Hippocampal formation (tissue), 2 donors: ENCODE results near the gene TMEM255B.

Experiments used
- DNase-seq, 2 donors: peaks; one replicate each; lab custom pipeline; 2025; lab: John Stamatoyannopoulos, UW

The TMEM255B gene

DNA sequence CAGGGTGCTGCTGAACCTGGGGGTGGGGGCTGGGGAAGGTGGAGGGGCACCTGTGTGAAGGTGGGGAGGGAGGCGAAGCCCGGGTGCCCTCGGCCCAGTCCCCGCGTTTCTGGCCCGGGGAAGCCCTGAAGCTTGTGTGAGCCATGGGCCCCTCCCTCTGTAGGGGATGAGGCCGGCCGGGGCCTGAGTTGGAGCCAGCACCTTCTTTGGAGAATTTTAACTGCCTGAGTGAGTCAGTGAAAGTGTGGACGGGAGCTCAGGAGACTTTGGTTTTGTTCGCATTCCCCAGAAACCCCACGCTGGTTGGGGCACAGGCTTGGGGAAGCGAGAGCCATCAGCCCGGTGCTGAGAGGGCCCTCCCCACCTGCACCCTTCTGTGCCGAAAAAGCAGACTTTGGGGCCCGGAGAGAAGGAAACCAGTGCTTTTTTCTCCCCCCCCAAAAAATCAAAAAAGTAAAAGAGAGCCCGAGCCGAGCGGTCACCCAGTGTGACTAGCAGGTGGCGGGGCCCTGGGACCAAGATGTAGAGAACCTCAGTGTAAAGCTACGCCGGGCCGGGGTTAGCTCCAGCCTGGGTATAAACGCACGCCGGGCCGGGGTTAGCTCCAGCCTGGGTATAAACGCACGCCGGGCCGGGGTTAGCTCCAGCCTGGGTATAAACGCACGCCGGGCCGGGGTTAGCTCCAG, 45.1 kb downstream of the TMEM255B start:
- DNase-seq = no peak

DNA sequence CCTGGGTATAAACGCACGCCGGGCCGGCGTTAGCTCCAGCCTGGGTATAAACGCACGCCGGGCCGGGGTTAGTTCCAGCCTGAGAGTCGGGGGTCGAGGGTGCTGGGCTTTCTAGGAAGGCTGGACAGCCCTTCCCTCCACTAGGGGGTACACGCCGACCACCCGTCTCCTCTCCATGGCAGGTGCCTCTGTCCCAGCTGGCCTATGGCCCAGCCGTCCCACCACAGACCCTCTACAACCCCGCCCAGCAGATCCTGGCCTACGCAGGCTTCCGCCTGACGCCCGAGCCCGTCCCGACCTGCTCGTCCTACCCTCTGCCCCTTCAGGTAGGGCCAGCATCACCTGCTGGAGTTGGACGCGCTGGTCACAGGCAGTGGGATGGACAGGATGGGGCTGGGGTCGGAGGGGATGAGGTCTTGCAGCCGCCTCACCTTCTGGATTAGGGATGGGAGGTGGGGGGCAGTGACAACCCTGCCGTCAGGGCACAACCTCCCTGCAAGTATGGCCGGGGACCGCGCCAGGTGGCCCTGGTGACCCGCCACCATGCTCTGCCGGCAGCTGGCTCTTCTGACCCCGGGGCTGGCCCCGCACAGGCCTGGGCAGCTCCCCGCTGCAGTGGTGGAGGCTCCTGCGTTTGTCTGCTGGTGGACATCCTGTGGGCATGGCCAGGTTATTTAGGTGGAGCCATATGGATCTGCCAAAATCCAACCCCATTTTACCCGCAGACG, 45.8 kb downstream of the TMEM255B start:
- no peak for DNase-seq

DNA sequence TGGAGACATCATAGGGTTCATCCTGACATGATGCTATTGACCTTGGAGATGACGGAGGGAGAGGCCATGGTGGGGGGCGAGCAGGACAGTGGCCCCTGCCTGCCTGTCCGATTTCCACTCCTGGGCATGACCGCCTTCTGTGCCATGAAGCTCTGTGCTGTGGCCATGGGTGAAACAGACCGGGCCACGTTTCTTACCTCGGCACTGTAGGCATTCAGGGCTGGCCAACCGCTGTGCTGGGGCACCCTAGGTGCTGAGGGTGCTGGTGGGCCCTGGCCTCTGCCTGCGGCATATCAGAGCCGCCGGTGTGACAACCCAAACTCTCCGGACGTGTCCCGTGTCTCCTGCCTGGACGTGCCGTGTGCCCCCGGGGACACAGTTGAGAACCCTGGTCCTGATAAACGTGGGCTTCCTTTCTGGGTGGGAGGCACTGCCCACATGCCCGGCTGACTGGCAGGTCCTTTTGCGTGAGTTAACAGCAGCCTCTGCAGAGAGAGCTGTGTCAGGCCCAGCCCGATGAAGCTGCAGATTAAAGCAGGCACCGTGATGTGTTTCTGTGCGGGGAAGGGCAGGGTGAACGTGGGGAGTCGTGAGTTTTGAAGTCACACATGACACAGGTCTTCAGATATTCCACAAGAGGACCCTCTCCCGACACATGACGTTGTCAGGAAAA, 46.5 kb downstream of the TMEM255B start:
- no peak for DNase-seq

DNA sequence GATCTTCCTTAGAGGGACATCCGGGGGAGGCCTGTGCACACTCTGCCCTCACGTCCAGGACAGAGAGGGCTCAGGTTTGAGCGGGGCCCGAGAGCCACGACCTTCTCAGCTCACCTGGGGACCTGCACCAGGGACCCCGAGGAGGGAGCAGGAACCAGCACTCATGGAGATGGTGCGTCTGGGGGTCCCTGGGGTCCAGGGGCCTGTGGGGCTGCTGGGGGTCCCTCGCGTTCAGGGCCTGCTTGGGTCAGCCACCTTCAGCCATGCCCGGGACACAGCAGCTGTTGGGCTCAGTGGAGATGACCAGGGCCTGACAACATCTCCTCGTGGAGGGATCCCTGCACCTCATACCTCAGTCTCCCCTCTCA, 47.1 kb downstream of the TMEM255B start:
- DNase-seq = no peak

DNA sequence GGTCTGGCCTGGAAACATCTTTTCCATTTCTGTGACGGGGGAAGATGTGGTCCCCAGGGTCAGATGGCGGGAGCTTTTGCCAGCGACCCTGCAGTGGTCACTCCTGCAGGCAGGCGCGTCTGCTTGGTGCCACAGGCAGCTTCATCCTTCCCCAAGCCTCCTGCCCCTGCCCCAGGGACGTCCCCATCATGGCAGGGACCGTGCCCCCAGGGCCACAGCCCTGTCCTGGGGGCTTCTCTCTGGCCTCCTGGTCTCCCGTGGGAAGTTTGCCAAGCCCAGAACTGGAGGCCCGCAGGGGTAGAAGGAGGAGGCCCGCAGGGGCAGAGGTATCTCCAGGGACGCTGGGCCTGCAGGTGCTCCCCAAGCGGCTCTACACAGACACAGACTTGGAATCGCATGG, 47.5 kb downstream of the TMEM255B start:
- DNase-seq = no peak

DNA sequence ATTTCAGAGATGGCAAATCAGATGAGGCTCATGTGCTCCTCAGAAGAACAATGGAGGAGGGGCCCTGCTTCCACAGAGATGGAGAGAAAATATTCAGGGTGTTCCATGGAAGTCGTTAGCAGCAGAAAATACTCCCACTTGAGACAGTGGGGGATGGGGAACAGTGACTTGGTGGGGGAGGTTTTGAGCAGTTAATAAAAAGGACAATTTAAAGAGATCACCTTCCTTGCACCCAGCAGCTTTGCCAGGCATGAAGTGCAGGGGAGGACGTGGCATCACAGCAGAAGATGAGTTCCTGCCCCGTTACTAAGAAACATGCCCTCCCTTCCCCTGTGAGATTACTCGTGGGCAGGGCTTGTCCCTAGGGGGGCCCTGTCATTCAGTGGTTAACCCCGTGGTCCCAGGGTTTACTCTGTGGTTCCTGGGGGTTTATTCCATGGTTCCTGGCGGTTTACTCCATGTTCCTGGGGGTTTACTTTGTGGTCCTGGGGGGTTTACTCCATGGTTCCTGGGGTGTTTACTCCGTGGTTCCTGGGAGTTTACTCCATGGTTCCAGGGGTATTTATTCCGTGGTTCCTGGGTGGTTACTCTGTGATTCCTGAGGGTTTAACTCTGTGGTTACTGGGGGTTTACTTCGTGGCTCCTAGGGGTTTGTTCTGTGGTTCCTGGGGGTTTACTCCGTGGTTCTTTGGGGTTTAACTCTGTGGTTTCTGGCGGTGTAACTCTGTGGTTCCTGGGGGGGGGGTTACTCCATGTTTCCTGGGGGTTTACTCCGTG, 49.2 kb downstream of the TMEM255B start:
- no peak for DNase-seq

DNA sequence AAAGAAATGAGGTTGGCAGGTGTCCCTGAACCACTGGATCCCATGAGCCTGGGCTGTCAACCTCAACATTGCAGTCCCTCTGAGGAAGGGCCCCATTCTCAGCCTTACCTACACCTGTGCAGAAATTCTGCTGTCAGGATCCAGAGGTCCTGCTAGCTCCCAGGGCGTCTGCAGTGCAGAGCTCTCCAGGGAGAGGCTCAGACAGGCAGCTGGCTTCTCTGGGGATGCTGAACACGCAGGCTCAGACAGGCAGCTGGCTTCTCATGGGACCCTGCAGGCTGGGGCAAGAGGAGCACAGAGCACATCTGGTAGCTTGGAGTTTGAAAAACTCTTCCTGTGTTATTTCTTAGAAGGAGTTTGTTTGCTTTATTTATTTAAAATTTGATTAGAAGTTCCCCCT, 50.9 kb downstream of the TMEM255B start:
- DNase-seq = no peak

DNA sequence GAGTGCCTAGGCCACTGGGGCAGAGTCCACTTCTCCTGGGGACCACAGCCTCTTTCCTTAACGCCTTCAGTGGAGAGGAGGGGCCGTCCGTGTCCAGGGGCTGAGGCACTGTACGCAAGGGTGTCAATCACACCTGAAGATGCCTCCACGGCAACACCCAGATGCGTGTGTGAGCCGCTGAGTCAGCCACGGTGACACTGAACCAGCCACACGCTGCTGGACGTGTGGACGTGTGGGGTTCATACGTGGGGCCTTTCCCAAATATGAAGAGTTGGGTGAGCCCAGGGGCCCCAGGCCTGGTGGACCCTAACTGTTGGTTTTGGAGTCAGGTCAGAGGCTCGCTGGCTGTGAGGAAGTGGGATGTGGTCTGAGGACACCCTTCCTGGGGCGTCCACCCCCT, 51.6 kb downstream of the TMEM255B start:
- no peak for DNase-seq

DNA sequence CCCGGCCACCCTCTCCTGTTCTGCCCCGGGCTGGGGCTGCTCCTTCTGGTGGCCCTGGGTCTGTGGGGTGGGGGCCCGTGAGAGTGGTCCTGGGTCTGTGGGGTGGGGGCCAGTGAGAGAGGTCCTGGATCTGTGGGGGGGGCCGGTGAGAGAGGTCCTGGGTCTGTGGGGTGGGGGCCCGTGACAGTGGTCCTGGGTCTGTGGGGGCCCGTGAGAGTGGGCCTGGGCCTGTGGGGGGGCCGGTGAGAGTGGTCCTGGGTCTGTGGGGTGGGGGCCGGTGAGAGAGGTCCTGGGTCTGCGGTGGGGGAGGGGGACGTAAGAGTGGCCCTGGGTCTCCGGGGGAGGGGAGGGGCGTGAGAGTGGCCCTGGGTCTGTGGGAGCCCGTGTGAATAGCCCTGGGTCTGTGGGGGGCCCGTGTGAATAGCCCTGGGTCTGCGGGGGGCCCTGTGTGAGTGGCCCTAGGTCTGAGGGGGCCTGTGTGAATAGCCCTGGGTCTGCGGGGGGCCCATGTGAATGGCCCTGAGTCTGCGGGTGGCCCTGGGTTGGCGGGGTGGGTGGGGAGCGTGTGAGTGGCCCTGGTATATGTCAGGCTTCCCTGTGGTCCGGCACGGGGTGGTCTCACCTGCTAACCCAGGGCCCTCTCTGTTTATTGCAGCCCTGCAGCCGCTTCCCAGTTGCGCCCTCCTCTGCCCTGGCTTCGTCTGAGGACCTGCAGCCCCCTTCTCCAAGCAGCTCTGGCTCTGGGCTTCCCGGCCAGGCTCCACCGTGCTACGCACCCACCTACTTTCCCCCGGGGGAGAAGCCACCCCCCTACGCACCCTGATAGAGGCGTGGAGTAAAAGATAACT, 52.3 kb downstream of the TMEM255B start:
- no peak for DNase-seq

DNA sequence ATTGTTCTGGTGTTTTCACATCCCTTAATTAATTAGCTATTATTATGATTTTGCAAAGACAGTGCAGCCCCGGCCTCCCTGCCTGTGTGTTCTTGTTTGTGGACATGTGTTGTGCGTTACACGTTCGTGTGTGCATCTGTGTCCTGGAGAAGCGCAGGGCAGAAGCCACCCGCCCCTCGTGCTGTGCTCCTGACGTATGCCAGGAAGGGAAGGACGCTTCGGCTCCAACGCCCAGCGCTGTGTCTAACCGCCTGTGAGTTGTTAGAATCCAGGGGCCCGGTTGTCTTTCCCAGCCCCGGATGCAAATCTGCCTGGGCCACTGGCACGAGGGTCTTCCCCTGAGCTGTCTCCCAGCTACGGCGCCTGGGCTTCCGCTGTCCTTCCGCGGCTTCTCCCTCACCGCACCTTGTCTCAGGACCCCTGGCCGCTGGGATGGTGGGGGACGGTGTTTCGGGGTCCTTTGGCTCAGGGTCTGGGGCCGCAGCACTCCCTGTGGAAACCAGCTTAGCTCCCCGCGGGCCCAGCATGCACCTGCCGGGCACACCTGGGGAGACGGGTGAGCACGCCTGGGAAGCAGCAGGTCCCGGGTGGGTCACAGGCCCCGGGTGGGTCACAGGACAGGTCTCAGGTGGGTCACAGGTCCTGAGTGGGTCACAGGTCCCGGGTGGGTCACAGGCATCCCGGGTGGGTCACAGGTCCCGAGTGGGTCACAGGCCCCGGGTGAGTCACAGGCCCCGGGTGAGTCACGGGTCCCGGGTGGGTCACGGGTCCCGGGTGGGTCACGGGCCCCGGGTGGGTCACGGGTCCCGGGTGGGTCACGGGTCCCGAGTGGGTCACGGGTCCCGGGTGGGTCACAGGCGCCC, 53.4 kb downstream of the TMEM255B start:
- no peak for DNase-seq

DNA sequence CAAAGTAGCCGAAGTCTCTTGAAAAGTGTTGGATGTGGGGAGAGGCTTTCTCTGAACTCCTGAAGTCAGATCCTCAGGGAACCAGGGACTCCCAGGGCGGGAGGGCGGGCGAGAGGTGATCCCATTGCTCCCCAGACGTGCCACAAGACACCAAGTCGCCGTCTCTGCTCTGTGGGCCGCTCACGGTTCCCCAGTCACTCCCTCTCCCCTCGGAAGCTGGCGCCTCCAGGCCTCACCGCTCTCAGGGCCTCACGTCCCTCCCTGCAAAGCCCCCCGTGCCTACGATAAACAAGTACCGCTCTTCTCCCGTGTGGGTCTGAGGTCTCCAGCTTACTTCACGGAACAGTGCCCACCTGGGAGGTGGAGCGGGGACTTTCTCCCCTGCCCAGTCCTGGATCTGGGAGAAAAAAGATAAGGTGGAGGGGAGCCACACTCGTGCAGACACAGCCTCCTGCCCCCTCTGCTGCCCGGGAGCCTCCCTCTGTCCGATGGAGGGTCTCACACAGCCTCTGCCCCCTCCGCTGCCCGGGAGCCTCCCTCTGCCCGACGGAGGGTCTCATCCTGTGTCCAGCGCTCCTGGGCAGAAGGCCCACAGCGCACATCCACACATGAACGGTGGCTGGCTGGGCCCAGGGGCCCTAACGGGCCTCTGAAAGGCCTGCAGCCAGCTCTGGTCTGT, 54.2 kb downstream of the TMEM255B start:
- DNase-seq = no peak

DNA sequence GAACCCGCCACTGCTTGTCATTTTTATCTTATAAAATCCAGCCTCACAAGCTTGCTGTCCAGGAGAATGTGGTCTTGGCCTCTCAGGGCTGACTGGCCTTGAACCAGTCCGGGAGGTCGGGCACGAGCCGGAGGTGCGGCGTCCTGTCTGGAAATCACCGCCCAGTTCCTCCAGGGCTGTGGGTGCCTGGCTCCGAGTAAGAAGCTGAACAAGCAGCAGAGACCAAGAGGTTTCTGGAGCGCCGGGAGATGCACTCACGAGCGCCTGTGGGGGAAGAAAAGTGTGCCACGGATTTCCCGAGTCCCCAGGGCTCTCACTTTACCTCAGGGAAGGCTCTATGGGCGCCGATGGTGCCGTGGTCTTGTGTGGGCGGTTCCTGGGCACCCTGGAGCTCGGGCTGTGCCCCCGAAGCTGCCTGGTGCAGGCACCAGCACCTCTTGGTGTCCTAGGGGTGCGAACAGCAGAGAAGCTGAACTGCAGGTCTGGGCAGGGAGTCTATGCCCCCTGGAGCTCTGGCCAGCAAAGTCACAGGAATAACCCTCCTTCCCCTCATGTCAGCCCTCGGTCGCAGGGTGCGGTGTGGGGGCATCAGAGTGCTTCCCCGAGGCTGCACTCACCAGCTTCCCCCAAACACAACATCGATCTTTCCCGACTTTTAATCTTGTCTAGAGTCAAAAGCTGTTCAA, 54.9 kb downstream of the TMEM255B start:
- no peak for DNase-seq

DNA sequence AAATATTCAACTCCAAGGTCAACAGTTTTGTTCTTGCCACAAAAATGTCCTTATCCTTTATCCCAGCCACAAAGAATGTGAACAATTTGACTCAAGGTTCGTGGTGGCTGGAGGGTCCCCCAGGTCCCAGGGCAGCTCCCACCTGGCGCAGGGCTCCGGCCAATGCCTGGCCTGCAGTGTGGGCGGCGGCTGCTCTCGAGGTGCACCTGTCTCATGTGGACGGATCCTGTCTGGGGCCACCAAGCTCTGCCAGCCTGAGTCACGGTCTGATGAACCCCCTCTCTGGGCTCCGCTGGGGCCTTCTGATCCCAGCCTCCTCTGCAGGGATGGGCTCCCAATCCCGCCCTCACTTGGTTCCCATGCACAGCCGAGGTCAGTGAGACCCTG, 55.4 kb downstream of the TMEM255B start:
- no peak for DNase-seq

DNA sequence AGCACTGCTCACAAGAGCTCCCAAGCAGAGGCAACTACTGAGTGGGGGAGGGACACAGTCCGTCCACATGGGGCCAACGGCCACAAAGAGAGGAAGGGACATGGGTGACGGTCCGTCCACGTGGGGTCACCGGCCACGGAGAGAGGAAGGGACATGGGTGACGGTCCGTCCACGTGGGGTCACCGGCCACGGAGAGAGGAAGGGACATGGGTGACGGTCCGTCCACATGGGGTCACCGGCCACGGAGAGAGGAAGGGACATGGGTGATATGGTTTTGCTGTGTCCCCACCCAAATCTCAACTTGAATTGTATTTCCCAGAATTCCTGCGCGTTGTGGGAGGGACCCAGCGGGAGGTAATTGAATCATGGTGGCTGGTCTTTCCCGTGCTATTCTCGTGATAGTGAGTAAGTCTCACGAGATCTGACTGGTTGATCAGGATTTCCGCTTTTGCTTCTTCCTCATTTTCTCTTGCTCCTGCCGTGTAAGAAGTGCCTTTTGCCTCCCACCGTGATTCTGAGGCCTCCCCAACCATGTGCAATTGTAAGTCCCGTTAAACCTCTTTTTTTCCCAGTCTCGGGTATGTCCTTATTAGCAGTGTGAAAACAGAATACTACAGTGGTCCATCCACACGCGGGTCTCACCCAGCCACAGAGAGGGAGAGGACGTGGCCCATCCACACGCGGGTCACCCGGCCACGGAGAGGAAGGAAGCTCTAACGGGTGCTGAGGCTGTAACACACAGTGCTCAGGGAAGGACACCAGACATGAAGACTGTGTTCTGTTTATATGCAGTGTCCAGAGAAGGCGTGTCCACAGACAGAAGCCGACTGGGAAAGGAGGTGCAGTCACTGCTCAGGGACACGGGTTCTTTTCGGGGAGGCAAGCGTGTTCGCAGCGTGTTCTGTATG, 56.4 kb downstream of the TMEM255B start:
- no peak for DNase-seq

DNA sequence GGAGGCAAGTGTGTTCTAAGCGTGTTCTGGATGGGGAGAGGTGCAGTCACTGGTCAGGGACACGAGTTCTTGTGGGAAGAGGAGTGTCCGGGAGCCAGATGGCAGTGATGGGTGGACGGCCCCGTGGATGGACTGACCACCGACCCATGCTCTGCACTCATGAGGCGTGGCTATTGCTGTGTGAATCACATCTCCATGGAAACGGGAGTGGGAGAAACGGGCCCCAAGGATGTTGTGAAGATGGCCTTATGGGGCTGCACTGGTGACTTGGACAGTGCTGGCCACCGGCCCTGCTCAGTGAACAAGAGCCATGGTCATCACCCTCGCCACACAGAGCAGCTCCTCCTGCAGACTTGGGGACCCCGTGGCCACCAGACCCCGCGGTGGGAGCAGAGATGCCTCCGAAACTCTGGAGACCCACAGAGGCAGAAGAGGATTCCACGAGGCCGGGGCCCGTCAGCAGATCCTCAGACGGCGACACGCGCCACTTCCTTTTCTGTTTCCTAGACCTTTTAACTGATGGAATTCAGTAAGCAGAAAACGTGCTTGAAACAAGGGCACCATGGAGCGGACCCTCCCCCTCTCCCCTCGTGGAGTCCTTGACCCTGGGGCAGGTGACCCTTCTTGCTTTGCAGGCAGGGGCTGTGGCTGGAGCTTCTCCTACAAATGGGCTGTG, 57.4 kb downstream of the TMEM255B start:
- no peak for DNase-seq

DNA sequence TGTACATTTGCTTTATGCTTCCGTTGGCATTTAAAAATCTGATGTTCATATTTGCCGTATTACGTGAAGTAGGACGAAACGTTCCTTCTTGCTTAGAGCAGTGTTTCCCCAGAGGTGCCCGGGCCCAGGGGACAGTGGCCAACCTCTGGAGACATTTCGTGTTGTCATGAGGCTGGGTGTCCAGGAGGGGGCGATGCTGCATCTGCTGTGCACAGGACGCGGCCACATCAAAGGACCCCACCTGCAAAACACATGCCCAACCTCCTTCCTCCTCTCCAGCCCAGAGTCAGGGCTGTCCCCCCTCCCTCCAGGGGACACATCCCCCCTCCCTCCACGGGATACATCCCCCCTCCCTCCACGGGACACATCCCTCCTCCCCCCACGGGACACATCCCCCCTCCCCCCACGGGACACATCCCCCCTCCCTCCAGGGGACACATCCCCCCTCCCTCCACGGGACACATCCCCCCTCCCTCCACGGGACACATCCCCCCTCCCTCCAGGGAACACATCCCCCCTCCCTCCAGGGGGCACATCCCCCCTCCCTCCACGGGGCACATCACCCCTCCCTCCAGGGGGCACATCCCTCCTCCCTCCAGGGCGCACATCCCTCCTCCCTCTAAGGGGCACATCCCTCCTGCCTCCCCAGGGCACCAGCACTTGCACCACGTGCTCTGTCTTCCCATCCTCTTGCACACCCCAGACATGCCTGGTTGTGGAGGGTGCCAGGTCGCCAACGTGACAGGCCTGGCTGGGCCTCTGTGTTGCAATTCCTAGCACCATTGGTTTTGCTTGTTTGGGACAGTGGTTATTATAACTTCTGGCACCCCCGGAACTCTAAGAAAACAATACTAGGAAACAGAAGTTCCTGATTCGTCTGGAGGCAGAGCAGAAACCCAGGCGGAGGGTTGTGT, 58.2 kb downstream of the TMEM255B start:
- DNase-seq = peak; percentile 44 to 53
